Measurements from ENCODE around the gene RUNX1.
"Not testable (repeated sequence)": the region's sequence is repeated elsewhere in the genome, so short reads cannot be mapped to it uniquely, and the experiment has no call there.

RUNX1 gene

DNA sequence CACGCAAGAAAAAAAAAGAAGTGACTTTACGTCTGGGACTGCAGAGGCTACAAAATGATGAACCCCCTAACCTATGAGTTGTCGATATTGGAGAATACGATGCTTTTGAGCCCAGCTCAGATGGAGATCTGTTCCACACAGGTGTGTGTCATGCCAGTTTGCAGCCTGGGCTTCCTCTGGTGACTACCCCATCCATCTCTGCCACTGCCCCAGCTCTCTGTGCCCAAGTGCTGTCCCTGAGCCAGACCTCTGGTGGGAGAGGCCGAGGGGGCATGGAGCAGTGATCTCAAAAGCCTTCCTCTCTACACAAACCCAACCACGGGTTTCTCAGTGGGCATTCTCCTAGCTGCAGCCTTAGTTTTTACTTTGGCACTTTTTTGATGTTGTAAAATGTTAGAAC, 239.3 kb downstream of the RUNX1 start:
- no peaks in the 10 kb centered on the region for H3K27me3 Mint-ChIP-seq
- no peaks in the 10 kb centered on the region for H3K9me3 Mint-ChIP-seq
- no peak overlapping the region for H3K4me3 Mint-ChIP-seq
- peaks cover 98% of the 10 kb centered on the region for H3K4me1 Mint-ChIP-seq (ENCODE audit: low read depth)
- peaks cover 66% of the 10 kb centered on the region for H3K36me3 Mint-ChIP-seq (ENCODE audit: low read depth)
- H3K27ac Mint-ChIP-seq = no peak overlapping the region

DNA sequence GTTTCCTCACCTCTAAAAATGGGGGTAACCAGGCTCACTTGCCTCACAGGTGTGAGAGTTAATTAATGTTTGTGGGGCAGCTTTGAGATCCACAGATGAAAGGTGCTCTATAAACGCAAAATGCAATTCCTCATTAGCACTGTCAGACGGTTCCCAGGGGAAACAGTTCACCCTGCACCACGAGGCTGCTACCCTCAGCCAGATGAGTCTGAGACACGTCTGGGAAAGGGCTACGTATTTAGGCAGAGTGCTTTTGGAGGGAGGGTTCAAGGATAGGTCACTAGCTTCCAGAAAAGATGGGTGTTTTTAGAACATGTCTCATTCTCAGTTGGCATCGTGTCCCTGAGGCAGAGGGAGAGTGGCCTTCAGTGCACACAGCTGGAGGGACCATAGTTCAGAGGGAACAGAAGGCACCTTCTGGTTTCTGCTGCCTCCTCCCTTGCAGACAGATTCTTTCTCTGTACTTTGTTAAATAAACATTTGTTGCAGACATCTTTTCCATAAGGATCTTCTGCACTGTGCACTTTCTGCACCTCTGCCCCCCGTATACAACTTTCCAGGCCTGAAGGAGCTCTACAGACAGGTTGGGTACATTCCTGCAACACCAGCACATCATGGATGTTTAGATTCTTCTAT, 240.4 kb downstream of the RUNX1 start:
- Mint-ChIP-seq H3K27me3 (no peaks in the 10 kb centered on the region), H3K4me1 (ENCODE audit: low read depth) (peaks cover 98% of the 10 kb centered on the region), H3K9me3 (no peaks in the 10 kb centered on the region), H3K4me3 (peak overlapping the region; percentile 58), H3K27ac (peak overlapping the region; percentile 96), H3K36me3 (ENCODE audit: low read depth) (peaks cover 67% of the 10 kb centered on the region)

DNA sequence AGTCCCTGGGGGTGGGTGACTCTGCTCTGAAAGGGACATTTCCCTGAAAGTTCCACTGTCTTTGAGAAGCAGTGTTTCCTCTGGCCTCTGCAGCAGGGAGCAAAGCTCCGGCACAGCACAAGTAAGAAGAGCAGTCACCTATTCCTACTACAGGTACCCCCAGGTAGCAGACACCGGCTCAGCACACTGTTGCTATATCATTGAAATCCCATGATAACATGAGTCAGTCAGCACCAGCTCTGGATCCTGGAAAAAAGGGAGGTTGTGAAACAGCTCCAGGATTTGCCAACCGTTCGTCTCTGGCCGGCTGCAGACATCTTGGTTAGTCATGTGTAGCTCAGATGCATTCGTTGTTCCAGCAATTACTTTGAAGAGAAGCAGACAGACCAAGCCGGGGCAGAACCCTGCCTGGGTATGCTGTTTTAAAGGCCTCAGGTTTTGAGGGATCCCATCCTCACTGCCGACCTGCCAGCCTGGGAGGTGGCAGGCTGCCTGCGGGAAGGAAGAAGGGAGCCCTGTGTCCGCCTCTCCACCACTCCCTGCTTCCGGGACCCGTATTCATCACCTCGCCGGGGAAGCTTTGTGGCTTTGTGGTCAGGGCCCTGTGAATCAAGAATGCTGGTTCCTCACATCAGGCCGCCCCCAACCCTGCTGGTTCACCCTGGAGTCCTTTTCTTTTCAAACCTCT, 241.1 kb downstream of the RUNX1 start:
- peak overlapping the region; percentile 96 for H3K27ac Mint-ChIP-seq
- no peaks in the 10 kb centered on the region for H3K27me3 Mint-ChIP-seq
- H3K9me3 Mint-ChIP-seq = no peaks in the 10 kb centered on the region
- peaks cover 95% of the 10 kb centered on the region for H3K4me1 Mint-ChIP-seq (ENCODE audit: low read depth)
- peak overlapping the region; percentile 58 for H3K4me3 Mint-ChIP-seq
- H3K36me3 Mint-ChIP-seq (ENCODE audit: low read depth) = peaks cover 67% of the 10 kb centered on the region

DNA sequence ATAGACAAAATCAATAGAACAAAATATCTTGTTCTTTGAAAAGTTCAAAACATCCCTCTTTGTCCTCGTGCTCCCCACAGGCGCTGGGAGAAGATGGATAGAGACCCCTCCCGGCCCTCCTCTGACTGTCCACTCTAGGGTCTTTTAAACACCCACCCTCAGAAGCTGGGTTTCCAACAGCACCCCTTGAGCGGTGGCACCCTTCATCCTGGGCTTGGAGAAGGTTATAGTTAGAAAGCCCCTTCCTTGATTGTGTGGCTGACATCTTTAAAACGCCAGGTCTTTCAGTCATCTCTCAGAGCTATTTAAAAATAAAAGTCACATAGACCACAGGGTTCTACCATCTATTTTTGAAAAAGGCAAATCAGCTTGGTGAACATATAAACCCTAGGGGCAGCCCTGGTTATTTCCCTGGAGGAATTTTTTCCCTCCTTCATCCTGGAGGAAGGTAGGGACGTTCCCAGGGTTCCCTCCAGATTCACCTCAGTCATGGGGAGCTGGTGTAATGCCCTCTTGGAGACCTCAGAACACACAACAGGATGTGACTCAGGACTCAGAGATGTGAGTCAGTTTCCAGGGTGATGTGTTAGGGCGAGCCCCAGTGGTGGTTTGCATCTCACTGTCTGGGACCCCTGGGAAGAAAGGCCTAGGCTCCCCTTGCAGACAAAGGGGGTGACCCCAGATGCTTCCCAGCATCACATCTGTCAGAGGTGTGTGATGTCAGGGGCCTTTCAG, 241.8 kb downstream of the RUNX1 start:
- Mint-ChIP-seq H3K27ac (peak overlapping the region; percentile 96), H3K36me3 (ENCODE audit: low read depth) (peaks cover 67% of the 10 kb centered on the region), H3K4me3 (peak overlapping the region; percentile 58), H3K27me3 (no peaks in the 10 kb centered on the region), H3K4me1 (ENCODE audit: low read depth) (peaks cover 95% of the 10 kb centered on the region), H3K9me3 (no peaks in the 10 kb centered on the region)

DNA sequence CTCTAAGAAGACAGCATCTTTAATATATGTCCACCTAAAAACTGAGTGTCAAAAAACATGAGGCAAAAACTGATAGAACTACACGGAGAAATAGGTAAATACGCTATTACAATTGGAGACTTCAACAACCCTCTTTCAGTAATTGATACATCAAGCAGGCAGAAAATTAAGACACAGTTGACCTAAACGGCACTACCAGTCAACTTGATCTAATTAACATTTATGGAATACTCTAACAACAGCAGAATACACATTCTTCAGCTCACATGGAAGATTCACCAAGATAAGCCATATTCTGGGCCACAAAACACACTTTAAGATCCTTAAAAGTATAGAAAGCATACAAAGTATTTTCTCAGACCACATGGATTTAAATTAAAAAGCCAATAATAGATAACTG, 242.7 kb downstream of the RUNX1 start:
- Mint-ChIP-seq H3K27me3 (no peaks in the 10 kb centered on the region), H3K9me3 (no peaks in the 10 kb centered on the region), H3K36me3 (ENCODE audit: low read depth) (peaks cover 58% of the 10 kb centered on the region), H3K4me1 (ENCODE audit: low read depth) (peaks cover 95% of the 10 kb centered on the region), H3K27ac (peak overlapping the region; percentile 96), H3K4me3 (no peak overlapping the region)

DNA sequence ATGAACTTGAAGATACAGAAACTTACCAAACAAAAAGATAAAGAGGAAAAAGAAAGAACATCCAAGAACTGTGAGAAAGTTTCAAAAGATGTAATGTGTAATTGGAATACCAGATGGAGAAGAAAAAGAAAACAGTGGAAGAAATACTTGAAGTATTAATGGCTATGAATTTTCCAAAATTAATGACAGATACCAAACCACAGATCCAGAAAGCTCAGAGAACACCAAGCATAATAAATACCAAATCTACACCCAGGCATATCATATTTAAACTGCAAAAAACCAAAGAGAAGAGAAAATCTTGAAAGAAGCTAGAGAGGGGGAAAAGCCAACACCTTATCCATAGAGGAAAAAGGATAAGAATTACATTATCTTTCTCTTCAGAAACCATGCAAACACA, 243.9 kb downstream of the RUNX1 start:
- Mint-ChIP-seq H3K9me3 (no peaks in the 10 kb centered on the region), H3K36me3 (ENCODE audit: low read depth) (peaks cover 58% of the 10 kb centered on the region), H3K4me3 (no peak overlapping the region), H3K27me3 (no peaks in the 10 kb centered on the region), H3K4me1 (ENCODE audit: low read depth) (peaks cover 82% of the 10 kb centered on the region), H3K27ac (peak overlapping the region; percentile 26)

DNA sequence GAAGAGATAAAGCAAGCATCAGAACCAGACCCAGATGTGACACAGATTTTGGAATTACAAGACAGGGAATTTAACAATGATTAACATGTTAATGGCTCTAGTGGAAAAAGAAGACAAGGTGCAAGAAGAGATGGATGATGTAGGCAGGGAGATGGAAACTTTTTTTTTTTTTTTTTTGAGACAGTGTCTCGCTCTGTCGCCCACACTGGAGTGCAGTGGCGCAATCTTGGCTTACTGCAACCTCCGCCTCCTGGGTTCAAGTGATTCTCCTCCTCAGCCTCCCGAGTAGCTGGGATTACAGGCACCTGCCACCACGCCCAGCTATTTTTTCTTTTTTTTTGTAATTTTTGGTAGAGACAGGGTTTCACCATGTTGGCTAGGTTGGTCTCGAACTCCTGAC, 244.5 kb downstream of the RUNX1 start:
- H3K4me3 Mint-ChIP-seq, H3K9me3 Mint-ChIP-seq, H3K27me3 Mint-ChIP-seq: not testable (repeated sequence)
- peak overlapping the region; percentile 46 for H3K27ac Mint-ChIP-seq
- H3K4me1 Mint-ChIP-seq (ENCODE audit: low read depth) = peaks cover 76% of the 10 kb centered on the region
- peaks cover 62% of the 10 kb centered on the region for H3K36me3 Mint-ChIP-seq (ENCODE audit: low read depth)

DNA sequence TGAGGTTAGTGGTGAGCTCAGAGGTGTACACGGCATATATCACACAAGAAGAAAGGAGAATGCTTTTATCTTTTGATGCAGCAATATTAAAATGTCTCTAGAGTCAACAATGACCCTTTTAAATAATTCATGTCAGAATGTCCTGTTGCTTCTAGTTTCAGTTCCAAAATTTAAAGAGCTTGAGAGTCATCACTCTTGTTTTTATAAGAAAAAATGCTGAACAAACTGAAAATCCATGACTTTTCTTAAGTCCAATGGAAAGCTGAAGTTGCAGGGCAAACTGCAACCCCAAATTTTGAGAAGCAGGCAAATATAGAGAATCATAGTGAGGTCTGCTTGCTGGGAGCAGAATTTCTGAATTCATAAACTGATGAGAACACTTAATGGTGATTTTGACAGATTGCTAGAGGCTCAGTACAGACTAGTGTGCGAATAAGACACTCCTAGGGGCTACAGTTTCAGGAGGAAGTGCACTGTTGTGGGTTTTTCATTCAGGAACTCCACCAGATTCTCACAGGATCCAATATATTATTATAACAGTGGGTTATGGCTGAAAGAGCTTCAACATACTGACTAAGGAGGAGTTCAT, 245.2 kb downstream of the RUNX1 start:
- peaks cover 69% of the 10 kb centered on the region for H3K4me1 Mint-ChIP-seq (ENCODE audit: low read depth)
- H3K9me3 Mint-ChIP-seq = no peaks in the 10 kb centered on the region
- no peaks in the 10 kb centered on the region for H3K27me3 Mint-ChIP-seq
- H3K36me3 Mint-ChIP-seq (ENCODE audit: low read depth) = peaks cover 62% of the 10 kb centered on the region
- no peak overlapping the region for H3K27ac Mint-ChIP-seq
- no peak overlapping the region for H3K4me3 Mint-ChIP-seq

DNA sequence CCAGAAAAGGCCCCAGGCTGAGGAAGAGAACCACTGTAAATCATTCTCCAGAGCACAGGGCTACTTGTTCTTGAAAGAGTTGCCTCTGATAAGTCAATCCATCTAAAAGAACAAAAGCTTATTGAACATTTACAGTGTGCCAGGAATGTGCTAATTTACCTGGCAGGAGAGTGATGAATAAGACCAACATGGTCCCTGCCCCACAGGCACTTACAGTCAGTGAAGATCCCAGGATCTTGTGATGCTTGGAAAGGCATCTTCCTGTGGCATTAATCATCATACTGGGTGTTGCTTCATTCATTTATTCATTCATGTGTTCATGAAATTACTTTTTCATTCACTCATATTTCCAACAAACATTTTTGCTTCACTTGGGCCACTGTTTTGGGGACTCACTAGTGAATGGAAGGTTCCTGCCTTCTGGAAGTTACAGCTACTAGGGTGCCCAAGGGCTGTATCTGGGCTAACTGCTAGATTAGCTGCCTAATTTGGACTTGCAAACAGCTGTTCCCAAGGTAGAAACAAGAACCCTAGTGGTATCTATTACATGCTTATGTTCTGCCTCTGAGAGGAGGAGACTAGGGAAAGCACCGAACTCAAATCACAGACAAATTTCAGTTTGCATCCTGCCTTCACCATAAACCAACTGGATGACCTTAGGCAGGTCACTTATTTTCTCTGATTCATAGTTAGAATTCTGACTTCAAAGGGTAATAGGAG, 246.8 kb downstream of the RUNX1 start:
- H3K36me3 Mint-ChIP-seq (ENCODE audit: low read depth) = peaks cover 71% of the 10 kb centered on the region
- no peaks in the 10 kb centered on the region for H3K27me3 Mint-ChIP-seq
- no peak overlapping the region for H3K27ac Mint-ChIP-seq
- H3K4me3 Mint-ChIP-seq = no peak overlapping the region
- H3K9me3 Mint-ChIP-seq = no peaks in the 10 kb centered on the region
- H3K4me1 Mint-ChIP-seq (ENCODE audit: low read depth) = peaks cover 54% of the 10 kb centered on the region

DNA sequence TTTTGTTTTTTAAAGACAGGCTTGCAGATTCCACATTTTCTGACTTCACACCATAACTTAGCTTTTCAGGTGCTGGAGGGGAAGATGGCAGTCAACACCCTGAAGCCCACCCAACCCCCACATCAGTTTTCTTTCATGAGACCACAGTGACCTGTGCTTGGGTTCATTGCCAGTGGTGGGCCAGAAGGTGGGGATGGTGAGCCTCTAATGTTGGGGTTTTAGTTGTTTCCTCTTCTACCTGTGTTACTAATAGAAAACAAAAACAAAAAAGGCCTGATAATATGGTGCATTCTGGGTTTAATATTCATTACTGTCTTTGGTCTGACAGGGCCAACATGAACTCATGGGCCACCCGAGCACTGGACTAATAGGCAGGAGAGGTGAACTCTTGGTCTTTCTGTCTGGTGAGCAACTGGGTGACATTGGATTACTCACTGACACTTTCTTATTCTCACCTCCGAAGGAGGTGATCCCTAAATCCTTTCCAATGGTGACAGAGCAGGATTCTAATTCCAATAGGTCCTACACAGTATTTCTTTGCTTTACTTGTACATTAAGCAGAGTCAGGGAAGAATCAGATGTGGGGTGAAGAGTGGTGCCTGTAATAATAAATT, 247.5 kb downstream of the RUNX1 start:
- Mint-ChIP-seq H3K36me3 (ENCODE audit: low read depth) (peaks cover 68% of the 10 kb centered on the region), H3K9me3 (no peaks in the 10 kb centered on the region), H3K27me3 (no peaks in the 10 kb centered on the region), H3K4me1 (ENCODE audit: low read depth) (peaks cover 47% of the 10 kb centered on the region), H3K27ac (peak overlapping the region; percentile 9), H3K4me3 (no peak overlapping the region)

DNA sequence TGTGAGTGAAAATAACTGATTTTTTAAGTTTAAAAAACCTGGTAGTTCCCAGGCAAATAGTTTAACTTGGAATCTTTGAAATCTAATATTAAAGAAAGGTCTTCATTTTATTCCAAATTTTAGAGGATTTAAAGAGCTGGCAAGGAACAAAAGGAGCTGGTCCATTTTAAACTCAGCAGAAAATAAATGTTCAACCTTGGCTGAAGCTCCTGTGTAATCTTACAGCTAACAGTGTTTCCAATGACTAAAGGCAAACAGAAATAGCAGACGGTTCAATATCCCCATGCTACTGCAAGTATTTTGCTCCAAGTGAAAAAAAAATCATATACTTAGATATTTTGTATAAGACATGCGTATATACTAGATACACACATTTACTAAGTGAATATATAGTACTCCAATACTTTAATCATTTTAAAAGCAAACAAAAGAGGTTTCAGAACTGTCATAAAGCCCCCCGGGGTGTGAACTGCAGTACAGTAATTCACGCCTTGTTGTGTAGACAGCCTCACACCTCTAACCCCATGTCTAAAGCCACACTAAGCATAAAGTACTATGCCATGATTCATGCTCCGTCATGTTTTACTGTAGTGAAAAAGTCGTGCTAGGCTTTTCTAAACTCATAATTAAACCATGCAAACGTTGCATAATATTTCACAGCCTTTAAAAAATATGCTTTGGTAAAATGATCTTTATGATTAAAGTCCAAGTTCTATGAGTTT, 248.1 kb downstream of the RUNX1 start:
- H3K27me3 Mint-ChIP-seq = no peaks in the 10 kb centered on the region
- H3K27ac Mint-ChIP-seq = no peak overlapping the region
- H3K36me3 Mint-ChIP-seq (ENCODE audit: low read depth) = peaks cover 67% of the 10 kb centered on the region
- H3K4me1 Mint-ChIP-seq (ENCODE audit: low read depth) = peaks cover 42% of the 10 kb centered on the region
- no peak overlapping the region for H3K4me3 Mint-ChIP-seq
- no peaks in the 10 kb centered on the region for H3K9me3 Mint-ChIP-seq

DNA sequence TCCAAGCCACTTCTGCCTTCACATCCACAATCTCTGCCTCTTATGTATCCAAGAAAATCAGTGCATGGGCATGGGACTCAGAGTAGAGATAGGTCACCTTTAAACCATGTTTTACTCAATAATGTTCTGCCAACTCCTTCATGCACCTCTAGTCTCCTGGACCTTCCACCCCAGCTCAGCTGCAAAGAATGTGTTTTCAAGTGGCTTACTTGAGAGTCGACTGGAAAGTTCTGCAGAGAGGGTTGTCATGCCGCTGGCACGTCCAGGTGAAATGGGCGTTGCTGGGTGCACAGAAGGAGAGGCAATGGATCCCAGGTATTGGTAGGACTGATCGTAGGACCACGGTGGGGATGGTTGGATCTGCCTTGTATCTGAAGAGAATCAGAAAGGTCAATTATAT, 250.0 kb downstream of the RUNX1 start:
- H3K4me1 Mint-ChIP-seq (ENCODE audit: low read depth) = peaks cover 24% of the 10 kb centered on the region
- no peaks in the 10 kb centered on the region for H3K9me3 Mint-ChIP-seq
- H3K27ac Mint-ChIP-seq = no peak overlapping the region
- H3K27me3 Mint-ChIP-seq = no peaks in the 10 kb centered on the region
- peaks cover 66% of the 10 kb centered on the region for H3K36me3 Mint-ChIP-seq (ENCODE audit: low read depth)
- H3K4me3 Mint-ChIP-seq = no peak overlapping the region

DNA sequence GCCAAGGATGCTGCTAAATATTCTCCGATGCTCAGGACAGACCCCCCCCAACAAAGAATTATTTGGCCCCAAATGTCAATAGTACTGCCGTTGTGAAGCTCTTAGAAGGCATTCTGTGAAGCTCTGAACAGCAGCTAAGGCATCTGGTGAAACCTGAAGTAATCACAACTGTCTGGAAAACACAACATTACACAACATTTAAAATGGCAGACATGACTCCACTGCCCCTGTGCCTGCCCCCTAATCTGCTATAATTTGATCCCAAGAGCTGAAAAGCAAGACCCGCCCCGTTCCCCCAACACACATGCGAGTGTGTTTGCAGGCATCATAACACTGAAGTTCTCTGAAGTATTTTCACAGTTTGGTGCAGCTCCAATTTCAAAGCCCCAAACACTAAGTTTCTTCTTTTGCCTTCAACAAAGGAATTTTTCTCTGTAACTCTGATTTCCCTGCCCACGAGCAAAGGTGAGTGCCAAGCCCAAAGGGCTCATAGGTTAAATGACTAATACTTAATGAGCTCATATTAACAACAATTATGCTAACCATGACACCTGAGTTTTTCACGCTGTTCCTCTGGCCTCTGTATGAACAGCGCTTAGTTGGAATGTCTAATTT, 251.1 kb downstream of the RUNX1 start:
- Mint-ChIP-seq H3K9me3 (no peaks in the 10 kb centered on the region), H3K27me3 (no peaks in the 10 kb centered on the region), H3K4me3 (no peak overlapping the region), H3K4me1 (ENCODE audit: low read depth) (peaks cover 16% of the 10 kb centered on the region), H3K27ac (peak overlapping the region; percentile 22), H3K36me3 (ENCODE audit: low read depth) (peaks cover 58% of the 10 kb centered on the region)

DNA sequence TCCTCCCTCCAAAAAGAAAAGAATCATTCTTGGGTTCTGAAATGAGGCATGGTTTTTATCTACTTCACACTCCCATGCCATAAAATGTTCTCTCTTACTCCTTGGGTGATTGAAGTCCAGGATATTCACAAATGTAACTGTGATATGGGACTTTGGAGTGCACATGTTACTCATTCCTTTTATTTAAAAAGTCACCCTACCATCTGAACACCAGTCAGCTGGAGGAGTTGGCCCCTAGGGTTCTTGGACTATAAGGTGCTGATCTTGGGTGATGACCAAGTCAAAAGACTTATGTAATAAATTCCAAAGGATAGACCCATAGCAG, 251.9 kb downstream of the RUNX1 start:
- Mint-ChIP-seq H3K36me3 (ENCODE audit: low read depth) (peaks cover 60% of the 10 kb centered on the region), H3K4me3 (no peak overlapping the region), H3K4me1 (ENCODE audit: low read depth) (peaks cover 7% of the 10 kb centered on the region), H3K27me3 (no peaks in the 10 kb centered on the region), H3K9me3 (no peaks in the 10 kb centered on the region), H3K27ac (no peak overlapping the region)

All from stimulated activated naive CD8-positive, alpha-beta T cell treated with anti-CD3 and anti-CD28 coated beads, Interleukin-15, Interleukin-2, amounts not matched to agents 100 ng/mL and 50 ng/mL, for 24 hours (primary cell).